Neural cell (in vitro differentiated cells): ENCODE data around the gene ELMO1. TPM values are rescaled to one million over a fixed set of nuclear protein-coding genes. Genes with fewer than 3 reads are reported as not detected.

Source experiments
- H2AFZ ChIP-seq: fragments of 200-600, 300-800 bp; sonication (generic), shearing (Covaris generic); 2 replicates; pipeline ENCODE4 v1.6.0; 2014; ENCODE audit warnings: low read depth, mild to moderate bottlenecking, antibody characterized with exemption, low read length, moderate library complexity
- H3F3A ChIP-seq: fragments of 200-600 bp; shearing (Covaris generic); 2 replicates; pipeline ENCODE4 v1.6.1; 2016; ENCODE audit warnings: mild to moderate bottlenecking, moderate library complexity, mixed read lengths, antibody characterized with exemption, low read length; ENCODE audit not compliant: insufficient read depth, poor library complexity, severe bottlenecking
- H3K27ac ChIP-seq: fragments of 200-600, 300-800 bp; sonication (generic), shearing (Covaris generic); 2 replicates; pipeline ENCODE4 v1.5.1; 2014; ENCODE audit warnings: mild to moderate bottlenecking, low read length, moderate library complexity
- H3K27me3 ChIP-seq: fragments of 300-800, 200-600 bp; sonication (generic), shearing (Covaris generic); 2 replicates; pipeline ENCODE4 v1.6.0; 2014; ENCODE audit warnings: mild to moderate bottlenecking, low read depth, low read length, moderate library complexity; ENCODE audit not compliant: insufficient read depth
- H3K36me3 ChIP-seq: fragments of 300-800, 200-600 bp; sonication (generic), shearing (Covaris generic); 2 replicates; pipeline ENCODE4 v1.5.1; 2014; ENCODE audit warnings: mild to moderate bottlenecking, antibody characterized with exemption, low read length, moderate library complexity; ENCODE audit not compliant: insufficient read depth
- H3K4me2 ChIP-seq: fragments of 300-800, 200-600 bp; sonication (generic), shearing (Covaris generic); 2 replicates; pipeline ENCODE4 v1.6.0; 2014; ENCODE audit warnings: mild to moderate bottlenecking, low read length
- H3K4me3 ChIP-seq: fragments of 300-800, 200-600 bp; sonication (generic), shearing (Covaris generic); 2 replicates; pipeline ENCODE4 v1.5.1; 2014; ENCODE audit warnings: mild to moderate bottlenecking, low read length, moderate library complexity
- H3K79me2 ChIP-seq: fragments of 200-600 bp; shearing (Covaris generic); replicated peaks from 2 replicates; pipeline ENCODE4 v1.6.0; 2014; ENCODE audit warnings: mild to moderate bottlenecking, low read length, moderate library complexity; ENCODE audit not compliant: insufficient read depth
- H3K9ac ChIP-seq: fragments of 300-800, 200-600 bp; sonication (generic), shearing (Covaris generic); 2 replicates; pipeline ENCODE4 v1.6.1; 2016; ENCODE audit warnings: mild to moderate bottlenecking, low read length, mixed read lengths
- H3K9me2 ChIP-seq: fragments of 200-600 bp; shearing (Covaris generic); 2 replicates; pipeline ENCODE4 v1.6.1; 2016; ENCODE audit warnings: mild to moderate bottlenecking, low read length, mixed read lengths; ENCODE audit not compliant: insufficient read depth
- H3K9me3 ChIP-seq: fragments of 200-600, 300-800 bp; sonication (generic), shearing (Covaris generic); 2 replicates; pipeline ENCODE4 v1.6.1; 2016; ENCODE audit warnings: mild to moderate bottlenecking, mixed run types, low read length, moderate library complexity, mixed read lengths
- H4K20me1 ChIP-seq: fragments of 200-600 bp; shearing (Covaris generic); 2 replicates; pipeline ENCODE4 v1.6.1; 2016; ENCODE audit warnings: mild to moderate bottlenecking, mixed run types; ENCODE audit not compliant: insufficient read depth
- CTCF ChIP-seq: fragments of 450-650 bp; IDR thresholded peaks from 2 replicates; pipeline ENCODE4 v1.5.1; 2014; ENCODE audit warnings: antibody characterized with exemption, mild to moderate bottlenecking, moderate library complexity; ENCODE audit not compliant: poor library complexity, severe bottlenecking
- EP300 ChIP-seq: fragments of 450-650 bp; conservative IDR thresholded peaks from 2 replicates; pipeline ENCODE4 v1.6.1; 2014; ENCODE audit warnings: antibody characterized with exemption, mild to moderate bottlenecking, moderate library complexity; ENCODE audit not compliant: poor library complexity, severe bottlenecking
- EZH2 ChIP-seq: fragments of 200-600, 300-800 bp; shearing (Covaris generic), sonication (generic); IDR thresholded peaks from 2 replicates; pipeline ENCODE4 v1.6.1; 2014; ENCODE audit warnings: antibody characterized with exemption, low read length, borderline replicate concordance, mild to moderate bottlenecking; ENCODE audit not compliant: insufficient read depth, poor library complexity, severe bottlenecking
- MXI1 ChIP-seq: fragments of 450-650 bp; conservative IDR thresholded peaks from 2 replicates; pipeline ENCODE4 v1.6.1; 2014; ENCODE audit warnings: antibody characterized with exemption, mild to moderate bottlenecking; ENCODE audit not compliant: poor library complexity, severe bottlenecking
- POLR2AphosphoS5 ChIP-seq: IDR thresholded peaks from 2 replicates; pipeline ENCODE4 v1.6.1; 2012
- RAD21 ChIP-seq: fragments of 450-650 bp; conservative IDR thresholded peaks from 2 replicates; pipeline ENCODE4 v1.6.1; 2014; ENCODE audit warnings: antibody characterized with exemption, mild to moderate bottlenecking, moderate library complexity
- REST ChIP-seq: IDR thresholded peaks from 2 replicates; pipeline ENCODE4 v1.6.1; 2012; ENCODE audit warnings: borderline replicate concordance
- SMC3 ChIP-seq: fragments of 450-650 bp; conservative IDR thresholded peaks from 2 replicates; pipeline ENCODE4 v1.6.1; 2014; ENCODE audit warnings: antibody characterized with exemption, mild to moderate bottlenecking, moderate library complexity; ENCODE audit not compliant: poor library complexity
- TAF1 ChIP-seq: IDR thresholded peaks from 2 replicates; pipeline ENCODE4 v1.6.1; 2012; ENCODE audit warnings: low read depth
- polyA plus RNA-seq: library from polyadenylated mRNA; depleted of rRNA; stranded (reverse); fragments of >200 nt; gene quantifications from 2 replicates; pipeline ENCODE4 v1.2.3, GENCODE V29; 2014

ELMO1 gene
- polyA plus RNA-seq, 1 donor from 2014 or later = 12.2 TPM

- Histone ChIP-seq H3F3A (no peaks in the 10 kb centered on the region), H3K9me3 (peaks cover 5% of the 10 kb centered on the region), H3K79me2 (no peaks in the 10 kb centered on the region), H4K20me1 (no peaks in the 10 kb centered on the region), H2AFZ (no peak overlapping the region), H3K4me3 (no peak overlapping the region), H3K27me3 (no peaks in the 10 kb centered on the region), H3K27ac (no peak overlapping the region), H3K9ac (no peak overlapping the region), H3K4me2 (no peak overlapping the region), H3K36me3 (no peaks in the 10 kb centered on the region), H3K9me2 (no peaks in the 10 kb centered on the region)
- TF ChIP-seq POLR2AphosphoS5 (no peak), MXI1 (no peak), RAD21 (no peak), EP300 (no peak), CTCF (no peak), SMC3 (no peak), REST (no peak), TAF1 (no peak), EZH2 (no peak)
Measured at GRCh38 chr7:36851382-36851781, 597.3 kb downstream of the ELMO1 start.

- Histone ChIP-seq H3K27me3 (no peaks in the 10 kb centered on the region), H4K20me1 (no peaks in the 10 kb centered on the region), H3K4me3 (no peak overlapping the region), H3K36me3 (no peaks in the 10 kb centered on the region), H3K79me2 (no peaks in the 10 kb centered on the region), H3K9me3 (peaks cover 5% of the 10 kb centered on the region), H3K4me2 (no peak overlapping the region), H3K9me2 (no peaks in the 10 kb centered on the region), H3K9ac (no peak overlapping the region), H3K27ac (no peak overlapping the region), H3F3A (no peaks in the 10 kb centered on the region), H2AFZ (no peak overlapping the region)
- no peak for TF ChIP-seq EZH2
- no peak for TF ChIP-seq MXI1
- TF ChIP-seq EP300 = no peak
- no peak for TF ChIP-seq TAF1
- no peak for TF ChIP-seq REST
- TF ChIP-seq POLR2AphosphoS5 = no peak
- TF ChIP-seq CTCF = no peak
- TF ChIP-seq SMC3 = no peak
- TF ChIP-seq RAD21 = no peak
Measured at GRCh38 chr7:36847946-36848345, 600.7 kb downstream of the ELMO1 start.
